GM12875 (cell line): Measurements from ENCODE around the gene NDST1.

Source experiments
- H3K4me3 ChIP-seq: one replicate; pipeline ENCODE4 v1.5.1; 2011; ENCODE audit warnings: low read depth, low read length, control low read depth
- TF ChIP-seq, protein P1 (sequence below): IDR thresholded peaks from 2 replicates; pipeline ENCODE4 v1.5.1; 2011; ENCODE audit warnings: low read depth, mild to moderate bottlenecking, control low read depth, inconsistent platforms, low read length, moderate library complexity, borderline replicate concordance; ENCODE audit not compliant: insufficient read depth

Gene NDST1

DNA sequence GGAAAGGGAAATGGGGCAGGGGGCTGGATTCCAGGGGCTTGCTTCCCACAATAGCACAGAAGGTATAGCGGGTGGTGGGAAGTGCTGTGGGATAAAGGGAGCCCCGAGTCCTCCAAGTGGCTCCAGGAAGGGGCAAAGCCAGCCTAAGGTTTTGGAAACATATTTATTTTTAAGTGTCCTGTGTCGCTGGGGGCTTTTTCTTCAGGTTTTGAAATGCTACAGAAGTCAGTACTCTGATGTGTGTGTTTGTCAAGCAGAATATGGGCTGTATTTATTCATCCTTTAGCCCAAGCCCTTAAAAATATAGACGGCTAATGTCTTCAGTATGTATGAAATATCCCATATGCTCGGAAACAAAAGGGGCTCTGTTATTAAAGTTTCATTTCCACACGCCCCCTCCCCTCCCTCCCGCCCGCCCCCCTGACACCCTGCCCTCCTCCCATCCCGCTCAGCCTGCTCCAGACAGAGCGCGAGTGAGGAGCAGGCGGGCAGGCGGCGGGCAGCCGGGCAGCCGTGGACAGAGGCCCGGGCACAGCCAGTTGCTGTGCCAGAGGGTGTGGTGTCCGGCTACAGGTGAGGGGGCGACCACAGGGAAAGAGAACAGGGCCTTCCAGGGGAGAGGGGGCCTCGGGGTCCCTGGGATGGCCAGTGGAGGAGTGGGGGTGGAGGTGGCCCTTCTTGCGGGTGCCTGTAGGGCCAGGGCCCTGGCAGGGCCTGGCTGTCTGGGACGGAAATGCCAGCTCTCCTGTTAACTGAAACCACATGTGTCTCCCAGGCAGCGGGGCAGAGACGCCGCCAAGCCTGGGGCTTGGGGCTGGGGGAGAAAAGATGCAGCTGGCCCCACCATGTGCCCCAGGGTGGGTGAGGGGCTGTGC is 92.9 kb downstream of the NDST1 start:
- TF ChIP-seq, protein P1, sequence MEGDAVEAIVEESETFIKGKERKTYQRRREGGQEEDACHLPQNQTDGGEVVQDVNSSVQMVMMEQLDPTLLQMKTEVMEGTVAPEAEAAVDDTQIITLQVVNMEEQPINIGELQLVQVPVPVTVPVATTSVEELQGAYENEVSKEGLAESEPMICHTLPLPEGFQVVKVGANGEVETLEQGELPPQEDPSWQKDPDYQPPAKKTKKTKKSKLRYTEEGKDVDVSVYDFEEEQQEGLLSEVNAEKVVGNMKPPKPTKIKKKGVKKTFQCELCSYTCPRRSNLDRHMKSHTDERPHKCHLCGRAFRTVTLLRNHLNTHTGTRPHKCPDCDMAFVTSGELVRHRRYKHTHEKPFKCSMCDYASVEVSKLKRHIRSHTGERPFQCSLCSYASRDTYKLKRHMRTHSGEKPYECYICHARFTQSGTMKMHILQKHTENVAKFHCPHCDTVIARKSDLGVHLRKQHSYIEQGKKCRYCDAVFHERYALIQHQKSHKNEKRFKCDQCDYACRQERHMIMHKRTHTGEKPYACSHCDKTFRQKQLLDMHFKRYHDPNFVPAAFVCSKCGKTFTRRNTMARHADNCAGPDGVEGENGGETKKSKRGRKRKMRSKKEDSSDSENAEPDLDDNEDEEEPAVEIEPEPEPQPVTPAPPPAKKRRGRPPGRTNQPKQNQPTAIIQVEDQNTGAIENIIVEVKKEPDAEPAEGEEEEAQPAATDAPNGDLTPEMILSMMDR = no peak
- no peak overlapping the region for H3K4me3 ChIP-seq

GRCh38 chr5:150601491-150602345 is 93.8 kb downstream of the NDST1 start:
- no peak overlapping the region for H3K4me3 ChIP-seq
- TF ChIP-seq, protein P1 = no peak

GRCh38 chr5:150603052-150603451 is 95.1 kb downstream of the NDST1 start:
- TF ChIP-seq, protein P1 = no peak
- H3K4me3 ChIP-seq = no peak overlapping the region

GRCh38 chr5:150603491-150603890 is 95.6 kb downstream of the NDST1 start:
- TF ChIP-seq, protein P1 = no peak
- H3K4me3 ChIP-seq = no peak overlapping the region

- TF ChIP-seq, protein P1 = no peak
- H3K4me3 ChIP-seq = no peak overlapping the region
Observed at GRCh38 chr5:150604010-150604409, 96.1 kb downstream of the NDST1 start.

DNA sequence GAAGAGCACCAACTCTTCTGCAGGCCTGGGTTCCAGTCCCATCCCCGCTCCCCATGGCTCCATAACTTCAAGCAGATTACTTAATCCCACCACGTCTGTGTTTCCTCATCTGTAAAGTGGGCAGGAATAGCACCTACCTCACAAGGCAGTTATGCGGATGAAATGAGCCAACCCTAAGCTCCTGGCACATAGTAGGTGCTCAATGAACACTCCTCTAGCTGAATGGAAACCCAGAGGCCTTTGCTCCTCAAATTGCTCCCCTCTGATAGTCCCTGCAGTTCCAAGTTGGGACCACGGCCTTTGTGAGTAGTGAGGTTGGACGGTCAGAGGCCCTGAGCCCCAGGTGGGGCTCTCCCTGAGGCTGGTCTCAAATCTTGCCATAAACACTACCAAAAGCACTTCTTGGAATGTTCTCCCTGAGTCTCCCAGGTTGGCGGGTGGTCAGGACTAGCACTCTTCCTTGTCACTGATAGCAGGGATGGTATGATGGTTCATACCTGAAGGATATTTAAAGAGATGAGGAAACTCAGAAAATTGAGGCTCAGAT is 97.0 kb downstream of the NDST1 start:
- no peak overlapping the region for H3K4me3 ChIP-seq
- TF ChIP-seq, protein P1 = no peak

DNA sequence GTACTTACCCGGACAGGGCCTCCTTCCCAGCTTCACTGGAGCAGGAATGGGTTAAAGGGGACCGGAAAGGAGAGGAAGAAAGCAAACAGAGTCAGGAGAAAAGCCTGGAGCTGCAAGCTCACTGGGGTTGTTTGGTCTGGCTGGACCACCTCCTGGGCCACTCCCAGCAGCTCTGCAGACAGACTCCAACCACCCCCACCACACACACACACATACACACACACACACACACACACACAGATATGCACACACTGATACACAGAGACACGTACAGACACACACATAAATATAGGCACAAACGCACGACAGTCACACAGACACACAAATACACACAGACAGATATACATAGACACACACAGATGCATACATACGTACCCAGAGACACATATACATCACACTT is 97.6 kb downstream of the NDST1 start:
- no peak overlapping the region for H3K4me3 ChIP-seq
- TF ChIP-seq, protein P1 = no peak
